K562 (cell line): ENCODE data around the gene EML2.

Experiments used
- GABPA ChIP-seq: fragments of 200-800 bp; sonication (Bioruptor generic); conservative IDR thresholded peaks from 2 replicates; pipeline ENCODE4 v1.6.1; 2016; ENCODE audit warnings: low read depth, missing genetic modification characterization, missing compliant biosample characterization
- XRCC4 ChIP-seq: IDR thresholded peaks from one replicate; pipeline ENCODE4 v1.6.1; 2011; ENCODE audit not compliant: insufficient read depth, insufficient read length; ENCODE audit errors: extremely low read depth

GRCh38 chr19:45590300-45591003, 48.7 kb downstream of the EML2 start:
- TF ChIP-seq XRCC4 (no peak), GABPA (tag) (no peak)
